GM19372 (cell line): Measurements from ENCODE around the gene THBS2.

Experiments used
- ATAC-seq: cut with Tn5 transposase; IDR thresholded peaks from one replicate; pipeline ENCODE4 v1.9.1; 2021; ENCODE audit warnings: mild to moderate bottlenecking, low read depth, moderate library complexity; ENCODE audit not compliant: unreplicated experiment

The THBS2 gene

DNA sequence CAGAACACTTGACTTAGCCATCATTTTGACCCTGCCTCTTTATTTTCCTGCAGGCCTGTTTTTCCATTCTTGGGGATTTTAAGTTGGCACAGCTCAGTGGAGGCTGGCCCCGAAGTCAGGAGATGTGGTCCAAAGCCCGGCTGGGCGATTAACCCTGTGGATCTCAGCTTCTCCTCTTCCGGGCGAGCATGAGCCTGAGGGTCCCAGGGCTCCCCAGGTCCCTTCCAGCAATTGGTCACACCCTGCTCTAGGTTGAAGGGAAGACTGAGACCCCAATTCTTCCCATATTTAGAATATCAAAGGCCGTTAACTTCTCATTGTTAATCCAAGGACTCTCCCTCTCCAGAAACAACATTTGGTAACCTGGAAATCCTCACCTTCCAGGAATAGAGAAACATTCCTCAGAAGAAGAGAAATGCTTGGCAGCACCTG is 2.3 kb downstream of the THBS2 start:
- no peak for ATAC-seq

DNA sequence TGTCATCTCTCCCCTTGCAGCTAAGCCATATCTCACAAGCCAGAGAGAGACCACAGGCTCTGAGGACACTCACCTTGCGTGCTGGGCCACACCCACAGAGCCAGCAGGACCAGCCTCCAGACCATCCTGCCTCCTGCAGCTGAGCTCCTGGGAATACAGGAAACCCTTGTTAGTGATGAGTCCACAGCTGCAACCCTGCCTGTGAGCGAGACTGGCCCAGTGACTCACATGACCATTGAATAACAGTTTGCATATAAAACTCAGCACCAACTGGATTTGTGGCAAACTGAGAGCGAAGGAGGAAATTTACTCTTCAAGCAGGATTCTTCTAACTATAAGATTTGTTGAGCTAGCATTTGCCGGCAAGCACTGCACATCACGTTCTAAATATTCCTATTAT is 3.0 kb downstream of the THBS2 start:
- ATAC-seq: no peak

DNA sequence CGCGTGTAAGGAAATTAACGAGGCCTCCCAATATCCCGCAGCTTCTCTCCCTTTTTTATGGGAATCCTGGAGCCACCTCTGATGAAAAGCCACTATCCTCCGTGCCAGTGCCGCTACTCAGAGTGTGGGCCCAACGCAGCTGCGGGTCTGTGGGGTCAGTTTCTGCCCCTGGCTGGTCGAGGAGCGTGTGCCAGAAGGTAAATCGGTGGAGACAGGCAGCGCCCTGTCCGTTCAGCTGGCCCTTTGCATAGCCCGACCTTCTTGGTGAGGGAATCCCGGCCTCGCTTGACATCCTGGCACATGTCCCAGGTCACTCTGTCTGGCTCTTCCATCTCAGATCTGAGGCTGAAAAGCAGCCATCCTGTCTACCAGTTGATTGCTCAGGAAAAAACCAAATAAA is 4.6 kb downstream of the THBS2 start:
- no peak for ATAC-seq

DNA sequence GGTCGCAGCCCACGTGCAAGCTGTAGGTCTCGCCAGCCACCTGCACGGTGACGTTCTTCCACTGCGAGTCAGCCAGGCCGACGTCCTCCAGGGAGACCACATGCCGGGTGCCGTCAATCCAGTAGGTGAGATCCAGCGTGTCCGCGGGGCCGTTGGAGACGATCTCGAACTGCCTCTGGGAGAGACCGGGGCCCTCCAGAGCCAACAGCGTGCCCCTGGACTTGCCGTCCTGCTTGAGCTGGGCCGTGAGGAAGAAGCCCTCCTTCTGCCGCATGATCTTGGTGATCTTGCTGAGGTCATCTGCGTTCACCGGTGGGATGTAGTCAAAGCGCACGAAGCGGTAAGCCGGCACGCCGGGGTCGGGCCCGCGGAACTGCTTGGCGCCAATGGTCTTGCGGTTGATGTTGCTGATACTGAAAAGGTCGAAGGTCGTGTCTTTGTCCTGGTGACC is 5.1 kb downstream of the THBS2 start:
- ATAC-seq: no peak

DNA sequence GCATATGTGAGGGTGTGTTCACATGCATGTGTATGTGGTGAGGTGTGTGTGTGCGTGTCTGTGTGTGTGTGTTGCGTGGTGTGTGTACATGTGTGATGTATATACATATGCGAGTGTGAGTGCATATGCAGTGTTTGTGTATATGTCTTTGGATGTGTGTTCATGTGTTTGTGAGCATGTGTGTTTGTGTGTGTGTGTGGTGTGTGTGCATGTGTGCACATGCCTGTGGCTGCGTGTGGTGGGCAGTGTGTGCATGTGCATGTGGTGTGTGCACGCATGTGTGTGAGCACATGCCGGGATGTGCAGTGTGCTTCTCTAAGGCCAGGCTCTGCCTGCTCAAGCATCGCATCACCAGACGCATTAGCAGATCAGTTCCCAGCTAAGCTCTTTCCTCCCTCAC is 5.7 kb downstream of the THBS2 start:
- no peak for ATAC-seq

DNA sequence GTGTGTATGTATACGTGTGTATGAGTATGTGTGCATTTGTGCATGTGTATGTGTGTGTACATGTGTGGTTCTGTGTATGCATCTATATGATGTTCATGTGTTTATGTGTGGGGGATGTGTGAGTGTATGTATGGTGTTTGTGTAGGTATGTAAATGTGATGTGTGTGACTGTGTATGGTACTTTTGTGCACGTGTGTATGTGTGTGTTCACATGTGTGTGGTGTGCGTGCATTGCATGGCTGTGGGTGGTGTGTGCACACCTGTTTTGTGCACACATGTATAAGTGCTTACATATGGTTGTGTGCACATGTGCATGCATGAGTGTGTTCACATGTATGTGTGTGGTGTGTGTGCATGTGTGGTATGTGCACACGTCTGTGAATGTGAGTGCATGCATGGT is 6.2 kb downstream of the THBS2 start:
- ATAC-seq: no peak

DNA sequence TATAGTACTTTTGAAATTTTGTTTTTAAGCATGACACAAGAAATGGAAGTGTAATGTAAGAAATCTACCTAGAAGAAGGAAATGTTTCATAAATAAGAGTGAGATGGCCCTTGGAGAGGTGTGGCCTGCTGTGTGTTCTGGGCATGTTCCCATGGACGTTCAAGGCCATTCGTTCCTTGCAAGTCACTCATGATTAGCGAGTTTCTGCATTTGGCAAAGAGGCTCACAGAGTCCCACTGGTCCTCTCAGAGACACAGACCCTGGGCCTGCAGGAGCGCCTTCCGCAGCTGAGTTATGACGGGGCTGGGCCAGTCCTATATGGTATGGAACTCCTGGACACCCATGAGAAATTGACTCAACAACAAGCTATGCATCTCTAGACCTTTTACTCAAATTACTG is 7.2 kb downstream of the THBS2 start:
- ATAC-seq: no peak

DNA sequence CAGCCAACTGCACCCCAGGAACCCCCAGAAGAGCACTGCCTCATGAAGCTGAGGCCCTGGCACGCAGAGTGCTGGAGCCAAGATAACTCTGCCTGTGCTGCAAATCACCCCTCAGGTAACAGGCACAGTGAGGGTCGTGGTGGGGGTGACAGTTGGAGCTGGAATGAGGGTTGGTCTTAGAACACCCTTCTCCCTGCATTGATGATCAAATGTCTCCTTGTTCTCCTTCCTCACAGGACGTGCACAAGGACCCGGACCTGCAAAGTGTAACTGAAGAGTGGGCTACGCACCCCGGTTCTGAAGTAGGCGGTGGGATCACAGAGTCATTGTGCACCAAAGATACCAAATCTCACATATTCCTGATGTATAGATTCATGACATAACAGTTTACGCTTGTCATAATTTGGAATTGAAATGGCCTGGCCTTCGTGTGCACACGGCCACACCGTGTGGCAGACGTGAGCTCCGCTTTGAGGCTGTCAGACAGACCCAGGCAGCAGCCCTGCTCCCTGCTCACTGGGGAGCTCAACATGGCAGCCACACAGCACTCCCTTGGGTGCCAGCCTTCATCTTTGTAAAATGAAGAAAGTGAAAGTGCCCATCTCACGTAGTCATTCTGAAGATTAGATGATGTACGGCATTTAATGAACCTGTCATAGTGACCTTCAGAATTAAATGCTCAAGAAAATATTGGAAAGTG is 8.8 kb downstream of the THBS2 start:
- no peak for ATAC-seq

DNA sequence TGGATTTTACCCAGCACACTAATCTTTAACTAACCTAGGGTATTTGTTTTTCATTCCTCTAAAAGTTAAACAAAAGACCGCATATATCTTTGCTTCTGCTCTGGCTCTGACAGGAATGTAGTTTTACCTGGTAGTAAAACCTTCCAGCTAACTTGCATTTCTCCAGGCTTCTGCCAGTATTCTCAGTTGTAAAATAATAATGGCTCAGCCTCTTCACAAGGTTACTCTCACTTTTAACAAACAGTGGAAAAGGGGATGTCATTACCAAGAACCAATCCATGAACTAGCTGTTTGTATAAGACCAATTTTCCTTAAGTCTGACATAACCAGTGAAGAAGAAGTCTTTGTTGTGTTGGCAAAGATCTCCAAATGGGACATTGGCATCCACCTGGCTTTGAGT is 10.0 kb downstream of the THBS2 start:
- no peak for ATAC-seq

DNA sequence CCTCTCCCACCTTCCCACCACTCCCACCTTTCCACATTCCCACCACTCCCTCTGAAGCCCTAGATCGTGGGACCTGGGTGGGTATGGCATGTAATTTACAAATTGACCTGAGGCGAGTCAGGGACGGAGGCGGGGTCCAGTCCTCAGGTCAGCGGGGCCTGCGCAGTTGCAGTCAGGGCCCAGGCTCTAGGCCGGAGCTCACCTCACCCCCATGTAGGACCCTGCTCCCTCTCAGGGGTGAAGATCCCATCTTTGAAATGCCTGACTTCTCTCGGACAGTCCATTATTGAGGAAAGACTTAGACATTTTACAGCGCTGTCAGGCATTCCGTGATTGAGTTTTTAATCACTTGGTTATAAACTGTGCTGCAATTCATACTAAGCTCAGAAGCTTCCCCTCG is 10.5 kb downstream of the THBS2 start:
- no peak for ATAC-seq

DNA sequence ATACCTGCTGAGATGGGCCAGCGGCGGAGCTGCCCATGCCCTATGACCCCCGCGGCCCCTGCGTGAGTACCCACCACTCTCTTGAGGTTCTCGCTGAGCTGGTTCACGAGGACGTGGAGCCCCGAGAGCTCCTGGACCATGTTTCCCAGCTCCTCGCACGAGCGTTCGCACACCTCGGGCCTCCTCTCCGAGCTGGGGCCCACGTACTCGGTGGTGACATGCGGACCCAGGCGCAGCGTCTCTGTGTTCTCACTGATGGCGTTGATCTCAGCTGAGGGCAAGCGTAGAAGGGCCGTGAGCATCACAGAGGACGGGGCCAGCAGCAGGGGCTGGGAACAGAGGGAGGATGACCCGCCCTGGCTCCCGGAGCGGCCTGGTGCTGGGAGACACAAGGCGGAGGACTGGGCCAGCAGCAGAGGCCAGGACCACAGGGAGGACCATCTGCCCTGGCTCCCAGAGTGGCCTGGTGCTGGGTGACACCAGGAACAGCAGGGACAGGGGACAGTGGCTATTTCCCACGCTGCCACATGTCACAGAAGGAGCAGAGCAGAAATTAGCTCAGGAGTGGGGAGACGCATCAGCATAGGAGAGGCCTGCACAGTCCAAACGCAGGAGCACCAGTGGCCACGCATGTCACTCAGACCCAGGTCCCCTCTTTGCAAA is 11.8 kb downstream of the THBS2 start:
- ATAC-seq: no peak

DNA sequence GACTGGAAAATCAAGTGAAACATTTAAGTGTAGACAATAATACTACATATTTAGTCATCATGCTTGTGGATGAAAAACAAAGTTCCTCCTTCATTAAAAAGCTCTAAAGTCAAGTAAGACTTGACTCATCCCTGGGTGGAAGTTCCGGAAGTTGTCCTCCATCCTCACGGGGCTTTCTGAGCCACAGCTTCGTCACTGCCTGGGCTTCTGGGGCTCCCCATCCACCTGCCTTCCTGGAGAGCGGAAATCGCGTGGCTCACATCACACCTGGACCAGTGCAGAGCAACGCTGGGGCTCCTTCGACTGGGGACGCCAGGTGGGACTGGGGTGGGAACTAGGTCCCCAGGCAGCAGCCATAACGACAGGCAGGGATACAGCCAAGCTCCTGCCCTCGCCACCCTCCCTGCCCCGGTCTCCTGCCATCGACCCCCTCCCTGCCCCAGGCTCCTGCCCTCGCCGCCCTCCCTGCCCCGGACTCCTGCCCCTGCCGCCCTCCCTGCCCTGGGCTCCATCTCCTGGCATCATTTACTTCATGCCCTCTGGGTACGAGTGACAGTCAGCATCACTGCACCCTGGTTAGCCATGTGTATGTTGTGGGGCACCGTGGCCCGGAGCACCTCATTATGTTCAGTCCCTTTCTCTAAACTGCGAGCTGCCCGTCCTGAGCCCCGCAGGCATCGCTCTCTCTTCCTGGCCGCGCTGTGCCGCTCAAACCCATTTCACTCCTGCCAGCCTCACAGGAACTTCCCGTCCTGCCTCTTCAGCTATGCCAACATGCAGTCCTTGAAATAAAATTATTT is 12.9 kb downstream of the THBS2 start:
- ATAC-seq: no peak

DNA sequence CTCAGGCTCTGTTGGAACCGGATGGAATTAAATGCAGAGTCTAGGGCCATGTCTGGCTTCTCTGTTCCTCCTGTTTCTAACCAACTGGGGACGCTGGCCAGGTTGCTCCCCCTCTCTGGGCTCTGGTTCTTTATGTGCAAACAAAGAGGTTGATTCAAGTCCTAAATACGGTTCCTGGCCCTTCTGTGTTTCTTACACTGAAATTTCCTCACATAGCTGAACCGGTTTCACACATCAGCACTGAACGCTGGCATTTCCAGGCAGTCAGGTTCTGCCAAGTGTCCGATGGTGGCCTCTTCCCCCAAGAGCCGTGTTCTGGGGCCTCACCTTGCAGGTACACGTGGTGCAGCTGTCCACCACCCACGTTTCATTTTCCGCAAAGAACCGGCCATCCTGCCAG is 13.5 kb downstream of the THBS2 start:
- ATAC-seq: no peak

DNA sequence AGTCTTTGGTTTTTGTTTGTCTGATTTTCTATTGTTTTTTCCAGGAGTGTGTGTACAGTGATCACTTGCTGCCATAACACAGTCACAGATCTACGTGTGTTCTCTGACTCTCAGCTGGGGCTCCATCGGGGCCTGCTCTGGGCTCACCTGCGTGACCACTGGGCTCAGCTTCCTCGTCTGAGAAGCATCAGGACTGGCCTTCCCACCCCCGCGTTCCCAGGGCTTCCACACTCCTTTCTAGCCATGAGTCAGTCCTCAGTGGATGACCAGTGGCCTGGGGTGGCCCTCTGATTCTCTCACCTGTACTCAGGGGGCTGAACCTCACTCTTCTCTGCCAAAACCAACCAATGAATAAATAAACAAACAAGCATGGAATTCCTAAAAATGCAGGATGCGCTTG is 14.5 kb downstream of the THBS2 start:
- no peak for ATAC-seq

DNA sequence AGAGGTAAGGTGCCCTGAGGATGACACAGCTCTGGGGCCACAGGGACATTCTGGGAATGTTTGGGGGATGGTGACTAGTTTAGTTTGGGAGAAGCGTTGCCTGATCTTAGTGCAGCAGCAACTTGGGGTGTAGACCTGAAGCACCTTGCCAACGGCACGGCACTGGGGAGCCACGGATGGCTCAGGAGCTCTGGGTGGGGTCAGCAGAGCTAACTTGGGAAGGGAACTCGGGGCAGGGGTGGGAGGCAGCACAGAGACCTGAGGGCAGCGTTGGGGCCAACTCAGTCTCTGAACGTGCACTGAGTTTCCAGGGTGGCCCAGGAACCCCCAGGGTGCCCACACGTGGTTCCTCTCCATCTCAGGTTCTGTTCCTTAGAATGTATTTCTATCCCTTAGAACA is 14.9 kb downstream of the THBS2 start:
- no peak for ATAC-seq

DNA sequence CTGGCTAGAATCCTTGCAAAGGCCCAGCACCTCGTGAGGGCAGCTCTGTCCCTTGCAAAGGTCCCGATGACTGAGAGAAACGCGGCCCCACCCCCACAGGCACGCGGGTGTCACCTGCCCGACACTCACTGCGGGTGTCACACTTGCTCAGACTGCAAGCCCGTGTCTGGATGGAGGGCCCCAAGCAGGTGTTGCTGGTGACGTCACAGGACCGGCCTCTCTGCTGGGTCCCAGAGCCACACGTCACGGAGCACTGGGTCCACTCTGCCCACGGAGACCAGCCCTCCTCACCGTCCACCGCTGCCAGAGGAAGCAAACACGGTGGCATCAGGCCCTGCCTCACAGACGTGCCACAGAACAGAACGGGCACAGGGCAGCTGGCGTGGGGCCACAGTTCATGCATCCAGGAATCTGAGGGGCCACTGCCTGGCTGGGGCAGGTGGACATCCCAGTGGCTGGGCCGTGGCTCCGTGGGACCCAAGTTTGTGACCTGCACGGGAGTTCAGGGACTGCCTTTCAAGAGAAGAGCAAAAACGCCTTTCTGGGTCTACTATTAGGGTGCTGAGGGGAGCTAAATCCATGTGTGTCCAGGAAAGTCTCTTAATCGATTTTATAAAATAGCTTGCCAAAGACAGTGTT is 16.0 kb downstream of the THBS2 start:
- no peak for ATAC-seq

DNA sequence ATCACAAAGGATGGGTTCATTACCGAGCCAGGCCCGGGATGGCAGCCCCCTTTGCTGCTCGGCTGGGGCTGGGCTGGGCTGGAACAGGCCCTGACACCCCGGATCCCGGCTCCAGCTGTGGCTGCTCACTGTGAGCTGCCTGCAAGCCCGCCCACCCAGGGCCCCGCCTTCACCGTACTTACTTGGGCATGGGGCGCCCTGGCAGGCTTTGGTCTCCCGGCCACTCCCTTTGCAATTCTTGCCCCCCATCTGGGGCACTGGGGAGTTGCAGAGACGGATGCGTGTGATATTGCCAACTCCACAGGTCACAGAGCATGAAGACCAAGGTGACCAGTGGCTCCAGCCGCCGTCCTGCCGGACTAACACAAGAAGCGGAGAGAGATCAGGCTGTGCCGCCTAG is 16.7 kb downstream of the THBS2 start:
- no peak for ATAC-seq

DNA sequence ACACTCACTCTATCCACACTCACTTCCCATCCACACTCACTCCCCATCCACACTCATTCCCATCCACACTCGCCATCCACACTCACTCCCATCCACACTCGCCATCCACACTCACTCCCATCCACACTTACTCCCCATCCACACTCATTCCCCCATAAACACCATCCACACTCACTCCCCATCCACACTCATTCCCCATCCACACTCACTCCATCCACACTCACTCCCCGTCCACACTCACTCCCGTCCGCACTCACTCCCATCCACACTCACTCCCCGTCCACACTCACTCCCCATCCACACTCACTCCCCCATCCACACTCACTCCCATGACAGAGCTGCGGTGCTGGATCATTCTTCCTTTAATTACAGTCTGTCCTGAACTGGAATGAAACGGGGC is 17.1 kb downstream of the THBS2 start:
- ATAC-seq: no peak

DNA sequence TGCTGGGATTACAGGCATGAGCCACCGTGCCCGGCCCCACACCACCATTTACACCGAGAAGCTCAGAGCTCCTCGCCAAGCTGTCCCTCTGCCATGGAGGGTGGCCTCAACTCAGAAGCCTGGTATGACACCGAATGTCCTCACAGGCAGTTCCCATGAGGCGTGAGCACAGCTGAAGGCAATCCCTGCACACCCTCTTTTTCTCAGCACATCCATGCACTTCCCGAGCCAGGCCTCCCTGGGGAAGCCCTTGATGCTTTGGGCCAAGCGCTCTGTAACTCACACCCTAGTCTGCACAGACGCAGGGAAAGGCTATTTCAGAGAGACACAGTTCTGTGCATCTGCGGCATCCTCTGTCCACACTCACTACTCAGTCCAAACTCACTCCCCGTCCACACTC is 18.4 kb downstream of the THBS2 start:
- no peak for ATAC-seq

DNA sequence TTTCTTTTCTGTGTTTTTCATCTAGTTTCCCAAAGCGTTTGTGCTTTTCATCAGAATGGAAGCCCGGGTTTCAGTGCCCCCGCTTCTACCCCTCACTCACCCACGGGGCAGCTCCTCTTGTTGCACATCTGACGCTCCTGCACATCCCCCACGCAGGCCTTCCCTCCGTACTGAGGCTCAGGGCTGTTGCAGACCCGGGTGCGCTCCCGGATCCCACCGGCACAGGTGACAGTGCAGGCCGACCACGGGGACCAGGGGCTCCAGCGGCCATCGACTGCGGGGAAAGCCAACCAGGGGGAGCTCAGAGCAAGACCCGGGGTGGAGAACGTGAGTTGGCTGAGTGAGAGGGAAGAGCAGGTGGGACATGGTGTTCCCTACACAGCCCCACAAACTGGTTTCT is 19.0 kb downstream of the THBS2 start:
- no peak for ATAC-seq

DNA sequence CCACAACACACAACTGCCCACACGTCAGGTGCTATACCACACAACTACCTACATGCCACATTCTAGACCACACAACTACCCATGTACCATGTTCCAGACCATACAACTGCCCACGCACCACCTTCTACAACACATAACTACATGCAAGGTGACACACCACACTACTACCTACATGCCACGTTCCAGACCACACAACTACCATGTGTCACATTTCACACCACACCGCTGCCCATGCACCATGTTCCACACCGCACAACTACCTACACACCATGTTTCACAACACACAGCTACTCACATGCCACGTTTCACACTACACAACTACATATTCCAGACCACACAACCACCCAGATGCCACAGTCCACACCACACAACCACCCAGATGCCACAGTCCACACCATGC is 19.8 kb downstream of the THBS2 start:
- ATAC-seq: no peak
